Measurements from ENCODE around the gene ARHGEF12. TPM values are rescaled to one million over a fixed set of nuclear protein-coding genes. Genes with fewer than 3 reads are reported as not detected.
A peak's percentile ranks its signal among the peaks of the same experiment; 100 is the strongest.

ARHGEF12 gene
- total RNA-seq, 1 donor from 2014 or later, result 145 TPM

- DNase-seq (ENCODE audit: low spot score) (no peak), ATAC-seq (peak; percentile 76)
- intact Hi-C loops (cut with DNase I), result no loop called here
These were observed 19.1 kb upstream of the ARHGEF12 start for GRCh38 chr11:120316880-120317688.

- intact Hi-C loops (cut with DNase I), result no loop called here
- ATAC-seq (no peak), DNase-seq (ENCODE audit: low spot score) (no peak)
These were observed 18.3 kb upstream of the ARHGEF12 start for GRCh38 chr11:120317689-120318480.

- ATAC-seq, result no peak
- intact Hi-C loops (cut with DNase I), result no loop called here
- DNase-seq (ENCODE audit: low spot score), result no peak
These were observed 17.3 kb upstream of the ARHGEF12 start for GRCh38 chr11:120318906-120319305.

GRCh38 chr11:120324932-120325810 is 11.0 kb upstream of the ARHGEF12 start, which contains the start of gene TLCD5:
Gene TLCD5 (plus strand): TSS chr11:120325299. CDS start chr11:120327442, 2,143 bp downstream.
- peak; percentile 79 for DNase-seq (ENCODE audit: low spot score)
- intact Hi-C loops (cut with DNase I), result no loop called here
- ATAC-seq, result peak; percentile 83

- DNase-seq (ENCODE audit: low spot score) (no peak), ATAC-seq (peak; percentile 77)
- intact Hi-C loops (cut with DNase I), result no loop called here
These were observed 10.0 kb upstream of the ARHGEF12 start for GRCh38 chr11:120326228-120326627.

- DNase-seq (ENCODE audit: low spot score) (no peak), ATAC-seq (no peak)
- intact Hi-C loops (cut with DNase I), result no loop called here
These were observed 9.3 kb upstream of the ARHGEF12 start for GRCh38 chr11:120326845-120327281.

- no peak for DNase-seq (ENCODE audit: low spot score)
- ATAC-seq, result no peak
- intact Hi-C loops (cut with DNase I), result no loop called here
These were observed 8.9 kb upstream of the ARHGEF12 start for GRCh38 chr11:120327311-120327710.

GRCh38 chr11:120329556-120329955 is 6.7 kb upstream of the ARHGEF12 start:
- no peak for ATAC-seq
- intact Hi-C loops (cut with DNase I), result no loop called here
- DNase-seq (ENCODE audit: low spot score), result no peak

- DNase-seq (ENCODE audit: low spot score) (no peak), ATAC-seq (no peak)
- intact Hi-C loops (cut with DNase I), result loop anchor here (10.0 kb wide), 1 partner anchor 95 kb away; no protein-coding TSS in a partner anchor
These were observed 6.2 kb upstream of the ARHGEF12 start for GRCh38 chr11:120330045-120330444.

- no peak for ATAC-seq
- DNase-seq (ENCODE audit: low spot score), result no peak
- intact Hi-C loops (cut with DNase I), result loop anchor here (10.0 kb wide), 1 partner anchor 93 kb away; no protein-coding TSS in a partner anchor
These were observed 4.8 kb upstream of the ARHGEF12 start for GRCh38 chr11:120331301-120331996.

GRCh38 chr11:120332822-120333716 is 3.1 kb upstream of the ARHGEF12 start:
- no peak for DNase-seq (ENCODE audit: low spot score)
- intact Hi-C loops (cut with DNase I), result loop anchor here (10.0 kb wide), 1 partner anchor 92 kb away; no protein-coding TSS in a partner anchor
- no peak for ATAC-seq

- intact Hi-C loops (cut with DNase I), result loop anchor here (10.0 kb wide), 1 partner anchor 91 kb away; no protein-coding TSS in a partner anchor
- DNase-seq (ENCODE audit: low spot score) (no peak), ATAC-seq (no peak)
These were observed 2.4 kb upstream of the ARHGEF12 start for GRCh38 chr11:120333801-120334200.

- no peak for DNase-seq (ENCODE audit: low spot score)
- intact Hi-C loops (cut with DNase I), result loop anchor here (10.0 kb wide), 1 partner anchor 90 kb away; no protein-coding TSS in a partner anchor
- no peak for ATAC-seq
These were observed 1.9 kb upstream of the ARHGEF12 start for GRCh38 chr11:120334332-120334731.

- peak; percentile 75 for ATAC-seq
- no peak for DNase-seq (ENCODE audit: low spot score)
- intact Hi-C loops (cut with DNase I), result loop anchor here (10.0 kb wide), 1 partner anchor 90 kb away; no protein-coding TSS in a partner anchor
These were observed 1.2 kb upstream of the ARHGEF12 start for GRCh38 chr11:120334894-120335462.

GRCh38 chr11:120335556-120335907 is 681 bp upstream of the ARHGEF12 start:
- ATAC-seq, result peak; percentile 19
- no peak for DNase-seq (ENCODE audit: low spot score)
- intact Hi-C loops (cut with DNase I), result loop anchor here (10.0 kb wide), 1 partner anchor 89 kb away; no protein-coding TSS in a partner anchor

- intact Hi-C loops (cut with DNase I), result loop anchor here (10.0 kb wide), 1 partner anchor 88 kb away; no protein-coding TSS in a partner anchor
- DNase-seq (ENCODE audit: low spot score) (peak; percentile 76), ATAC-seq (peak; percentile 31)
These were observed 585 bp downstream of the ARHGEF12 start for GRCh38 chr11:120336641-120337354.

Measured in sciatic nerve (tissue), 2 donors.